ENCODE results near the gene ZCCHC24.

ZCCHC24 gene

GRCh38 chr10:79359816-79360498, 85.5 kb downstream of the ZCCHC24 start:
- DNase-seq (ENCODE audit: low read depth) = no peak

- no peak for DNase-seq (ENCODE audit: low read depth)
Observed at GRCh38 chr10:79358811-79359210, 86.6 kb downstream of the ZCCHC24 start.

- DNase-seq (ENCODE audit: low read depth) = no peak
Observed at GRCh38 chr10:79357180-79357579, 88.2 kb downstream of the ZCCHC24 start.

- DNase-seq (ENCODE audit: low read depth) = no peak
Observed at GRCh38 chr10:79356104-79356503, 89.3 kb downstream of the ZCCHC24 start.

- no peak for DNase-seq (ENCODE audit: low read depth)
Observed at GRCh38 chr10:79355420-79356017, 89.9 kb downstream of the ZCCHC24 start.

- no peak for DNase-seq (ENCODE audit: low read depth)
Observed at GRCh38 chr10:79354615-79355014, 90.8 kb downstream of the ZCCHC24 start.

GRCh38 chr10:79354141-79354540, 91.3 kb downstream of the ZCCHC24 start:
- DNase-seq (ENCODE audit: low read depth) = no peak

GRCh38 chr10:79353726-79354125, 91.7 kb downstream of the ZCCHC24 start:
- DNase-seq (ENCODE audit: low read depth) = no peak

- no peak for DNase-seq (ENCODE audit: low read depth)
Observed at GRCh38 chr10:79353000-79353406, 92.4 kb downstream of the ZCCHC24 start.

GRCh38 chr10:79352035-79352877, 93.2 kb downstream of the ZCCHC24 start:
- no peak for DNase-seq (ENCODE audit: low read depth)

- no peak for DNase-seq (ENCODE audit: low read depth)
Observed at GRCh38 chr10:79351332-79351731, 94.1 kb downstream of the ZCCHC24 start.

GRCh38 chr10:79350407-79351154, 94.8 kb downstream of the ZCCHC24 start:
- no peak for DNase-seq (ENCODE audit: low read depth)

GRCh38 chr10:79349766-79350406, 95.5 kb downstream of the ZCCHC24 start:
- no peak for DNase-seq (ENCODE audit: low read depth)

- DNase-seq (ENCODE audit: low read depth) = no peak
Observed at GRCh38 chr10:79349072-79349491, 96.3 kb downstream of the ZCCHC24 start.

- DNase-seq (ENCODE audit: low read depth) = no peak
Observed at GRCh38 chr10:79348640-79348988, 96.8 kb downstream of the ZCCHC24 start.

- peak; percentile 37 for DNase-seq (ENCODE audit: low read depth)
Observed at GRCh38 chr10:79347894-79348639, 97.4 kb downstream of the ZCCHC24 start.

GRCh38 chr10:79347226-79347893, 98.1 kb downstream of the ZCCHC24 start, which contains the start of gene PPIF:
PPIF (plus strand) TSS chr10:79347469; CDS start chr10:79347549, 80 bp downstream.
- DNase-seq (ENCODE audit: low read depth) = peak; percentile 85

GRCh38 chr10:79346388-79347225, 98.8 kb downstream of the ZCCHC24 start:
- DNase-seq (ENCODE audit: low read depth) = no peak

- DNase-seq (ENCODE audit: low read depth) = no peak
Observed at GRCh38 chr10:79346012-79346340, 99.4 kb downstream of the ZCCHC24 start.

All from stromal cell of bone marrow (primary cell).